Stomach (tissue), 4 donors: ENCODE data around the gene BAHD1.

Experiments
- CTCF ChIP-seq, 7 experiments: fragments of 450-650 bp in 4 of 7; fragments of 200-600 bp in 3 of 7; sonication (generic) in 3 of 7; IDR thresholded peaks; one replicate each; pipeline ENCODE4 v1.5.1; 2016 to 2019; ENCODE audit warnings: antibody characterized with exemption in 7 of 7, control low read depth in 2 of 7, mild to moderate bottlenecking in 1 of 7
- POLR2AphosphoS5 ChIP-seq, 3 donors: sonication (generic); formaldehyde crosslinking; IDR thresholded peaks; one replicate each; pipeline ENCODE4 v1.6.1; 2016; ENCODE audit warnings: antibody characterized with exemption in 3 of 3

GRCh38 chr15:40508216-40508615 is 67.5 kb downstream of the BAHD1 start:
- no peak for TF ChIP-seq CTCF (IDR thresholded peaks at IDR 0.05)
- TF ChIP-seq POLR2AphosphoS5 (IDR thresholded peaks at IDR 0.05) = no peak
